Omental fat pad (tissue), 4 donors: ENCODE results near the gene DYNLT2. TPM values are rescaled to one million over a fixed set of nuclear protein-coding genes. Genes with fewer than 3 reads are reported as not detected.

ENCODE experiments used
- ATAC-seq: fragments of 150-250 bp; one replicate; pipeline ENCODE4 v1.9.1; 2016; ENCODE audit warnings: mild to moderate bottlenecking, moderate library complexity; ENCODE audit not compliant: low FRiP score
- DNase-seq: peaks from one replicate; pipeline ENCODE4 v3.0.0-alpha.2; 2019; ENCODE audit warnings: low spot score
- total RNA-seq, 4 donors: library from RNA; depleted of rRNA; stranded (reverse); fragments of >200 nt; gene quantifications; one replicate each; pipeline ENCODE4 v1.1.0, GENCODE V29; 2016
- TF ChIP-seq, protein P1 (sequence below), 3 donors: fragments of 450-650 bp; IDR thresholded peaks; one replicate each; pipeline ENCODE4 v1.5.1; 2016 to 2017; ENCODE audit warnings: antibody characterized with exemption in 3 of 3, mild to moderate bottlenecking in 3 of 3, moderate library complexity in 2 of 3

Gene DYNLT2
- total RNA-seq, 4 donors from 2014 or later: 0.94 to 2.5 (median 2.1) TPM

DNA sequence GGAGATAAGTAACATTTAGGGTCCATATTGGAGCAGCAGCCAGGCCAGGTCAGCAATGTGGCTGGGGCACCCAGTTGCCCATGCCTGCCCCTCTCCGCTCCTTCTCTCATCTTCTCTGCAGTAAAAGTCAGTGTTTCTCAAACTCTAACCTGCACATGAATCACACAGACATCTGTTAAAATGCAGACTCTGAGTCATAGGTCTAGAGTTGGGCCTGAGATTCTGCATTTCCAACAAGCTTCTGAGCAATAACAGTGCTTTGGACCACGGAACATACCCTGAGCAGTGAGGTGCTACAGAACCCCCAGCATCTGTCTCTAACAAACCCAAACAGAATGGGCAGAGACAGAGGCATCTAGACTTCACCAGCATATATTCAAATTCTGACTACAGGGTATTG is 37.2 kb downstream of the DYNLT2 start:
- DNase-seq: no peak
- TF ChIP-seq, protein P1, sequence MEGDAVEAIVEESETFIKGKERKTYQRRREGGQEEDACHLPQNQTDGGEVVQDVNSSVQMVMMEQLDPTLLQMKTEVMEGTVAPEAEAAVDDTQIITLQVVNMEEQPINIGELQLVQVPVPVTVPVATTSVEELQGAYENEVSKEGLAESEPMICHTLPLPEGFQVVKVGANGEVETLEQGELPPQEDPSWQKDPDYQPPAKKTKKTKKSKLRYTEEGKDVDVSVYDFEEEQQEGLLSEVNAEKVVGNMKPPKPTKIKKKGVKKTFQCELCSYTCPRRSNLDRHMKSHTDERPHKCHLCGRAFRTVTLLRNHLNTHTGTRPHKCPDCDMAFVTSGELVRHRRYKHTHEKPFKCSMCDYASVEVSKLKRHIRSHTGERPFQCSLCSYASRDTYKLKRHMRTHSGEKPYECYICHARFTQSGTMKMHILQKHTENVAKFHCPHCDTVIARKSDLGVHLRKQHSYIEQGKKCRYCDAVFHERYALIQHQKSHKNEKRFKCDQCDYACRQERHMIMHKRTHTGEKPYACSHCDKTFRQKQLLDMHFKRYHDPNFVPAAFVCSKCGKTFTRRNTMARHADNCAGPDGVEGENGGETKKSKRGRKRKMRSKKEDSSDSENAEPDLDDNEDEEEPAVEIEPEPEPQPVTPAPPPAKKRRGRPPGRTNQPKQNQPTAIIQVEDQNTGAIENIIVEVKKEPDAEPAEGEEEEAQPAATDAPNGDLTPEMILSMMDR (IDR thresholded peaks at IDR 0.05): no peak
- ATAC-seq: no peak

DNA sequence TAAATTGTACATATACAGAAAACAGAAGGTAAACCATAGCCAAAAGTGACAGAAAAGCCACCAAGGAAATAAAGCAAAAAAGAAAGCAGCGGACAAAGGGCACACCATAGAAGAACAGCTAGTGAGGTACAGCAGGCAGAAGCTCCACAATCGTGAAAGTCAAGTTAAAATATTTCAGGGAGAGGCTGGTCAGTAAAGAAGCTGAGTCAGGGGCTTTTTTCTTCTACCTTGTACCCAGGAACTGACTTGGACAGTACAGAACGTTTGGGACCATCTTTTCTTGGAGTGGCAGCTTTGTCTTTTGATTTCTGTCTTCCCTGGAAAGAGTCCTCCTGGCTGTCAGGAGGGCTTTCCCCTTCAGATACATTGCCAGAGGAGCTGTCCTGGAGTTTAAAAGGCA is 41.4 kb downstream of the DYNLT2 start:
- DNase-seq (no peak), ATAC-seq (no peak)
- TF ChIP-seq, protein P1 (IDR thresholded peaks at IDR 0.05): no peak

DNA sequence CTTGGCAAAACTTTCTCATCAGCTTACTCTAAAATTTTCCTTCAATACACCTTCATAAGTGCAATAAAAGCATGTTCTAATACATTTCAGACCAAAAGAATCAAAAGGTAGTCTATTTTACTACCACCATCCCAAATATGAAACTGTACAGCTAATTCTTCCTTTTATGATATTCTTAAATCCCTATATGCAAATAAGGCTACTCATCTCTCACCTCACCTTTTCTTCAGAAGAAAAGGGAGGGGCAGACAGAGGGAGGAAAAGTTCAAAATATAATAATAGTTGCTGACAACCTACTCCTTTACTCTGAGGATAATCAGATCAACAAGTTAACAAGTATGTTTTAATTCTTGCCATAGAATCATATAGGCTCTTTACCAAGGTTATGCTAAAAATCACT is 42.1 kb downstream of the DYNLT2 start:
- ATAC-seq (no peak), DNase-seq (no peak)
- TF ChIP-seq, protein P1 (IDR thresholded peaks at IDR 0.05): no peak

DNA sequence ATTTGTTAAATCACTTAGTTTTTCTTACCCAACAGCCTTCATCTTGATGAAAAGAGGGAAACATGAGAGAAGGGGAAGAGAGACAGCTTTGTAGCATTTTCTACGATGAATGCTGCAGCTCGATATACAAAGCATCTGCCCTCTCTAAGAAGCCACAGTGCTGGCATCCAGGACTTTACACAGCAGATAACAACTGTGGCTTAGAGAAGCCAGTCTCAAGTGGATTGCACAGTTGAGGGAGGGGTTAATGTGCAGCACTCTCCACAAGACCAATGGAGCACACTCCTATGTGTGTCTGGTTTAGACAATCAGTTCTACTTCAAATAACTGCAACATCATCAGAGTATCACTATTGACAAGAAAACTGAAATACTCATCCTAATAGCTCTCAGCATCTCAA is 43.6 kb downstream of the DYNLT2 start:
- DNase-seq (no peak), ATAC-seq (no peak)
- TF ChIP-seq, protein P1 (IDR thresholded peaks at IDR 0.05): no peak

DNA sequence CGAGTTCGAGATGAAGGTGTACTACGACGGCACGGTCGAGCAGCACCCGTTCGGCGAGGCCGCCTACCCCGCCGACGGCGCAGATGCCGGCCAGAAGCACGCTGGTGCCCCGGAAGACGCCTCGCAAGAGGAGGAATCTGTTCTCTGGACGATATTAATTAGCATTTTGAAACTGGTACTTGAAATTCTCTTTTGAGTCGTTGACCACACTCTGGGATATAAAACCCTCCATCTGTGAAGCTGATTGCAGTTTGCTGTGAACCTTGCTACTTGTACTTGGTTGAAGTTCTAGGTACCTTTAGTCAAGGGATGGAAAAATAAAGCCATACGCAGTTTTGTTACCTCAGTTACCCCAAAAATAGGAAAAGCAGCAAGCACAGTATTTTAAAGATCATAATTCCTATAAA is 48.5 kb downstream of the DYNLT2 start:
- ATAC-seq (no peak), DNase-seq (no peak)
- TF ChIP-seq, protein P1 (IDR thresholded peaks at IDR 0.05): no peak

DNA sequence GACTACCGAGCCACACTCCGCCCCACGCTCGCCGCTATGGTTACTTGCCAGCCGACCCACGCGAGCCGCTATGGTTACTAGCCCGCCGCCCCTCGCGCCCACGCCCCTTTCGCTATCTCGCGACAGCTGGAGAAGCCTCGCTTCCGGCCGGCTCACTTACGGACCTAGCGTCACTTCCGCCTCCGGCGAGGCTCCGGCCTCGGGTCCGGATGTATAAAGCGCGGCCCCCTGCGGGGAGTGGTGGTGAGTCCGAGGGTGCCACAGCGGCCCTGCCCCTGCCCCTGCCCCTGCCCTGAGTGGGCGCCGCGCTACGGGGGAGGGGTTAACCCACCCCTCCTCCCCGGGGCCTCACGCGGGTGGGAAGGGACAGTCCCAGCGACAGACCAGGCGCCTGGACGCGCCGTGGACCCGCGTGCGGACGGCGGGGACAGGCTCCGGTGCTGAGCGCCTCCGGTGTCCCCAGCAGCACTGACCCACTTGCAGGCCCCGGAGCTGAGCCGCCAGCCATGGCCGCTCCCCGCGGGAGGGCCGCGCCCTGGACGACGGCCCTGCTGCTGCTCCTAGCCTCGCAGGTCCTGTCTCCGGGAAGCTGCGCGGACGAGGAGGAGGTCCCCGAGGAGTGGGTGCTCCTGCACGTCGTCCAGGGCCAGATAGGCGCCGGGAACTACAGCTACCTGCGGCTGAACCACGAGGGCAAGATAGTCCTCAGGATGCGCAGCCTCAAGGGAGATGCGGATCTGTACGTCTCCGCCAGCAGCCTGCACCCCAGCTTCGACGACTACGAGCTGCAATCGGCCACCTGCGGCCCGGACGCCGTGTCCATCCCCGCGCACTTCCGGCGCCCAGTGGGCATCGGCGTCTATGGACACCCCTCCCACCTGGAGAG is 49.2 kb downstream of the DYNLT2 start, which contains the start of the genes C6orf120 and WDR27:
Gene C6orf120 (plus strand): TSS at position 173 of the 886 bp plus-strand sequence. CDS start 334 bp downstream, at position 507.
Gene WDR27 (minus strand): TSS at position 76 of the 886 bp plus-strand sequence. CDS start 13,024 bp downstream, outside the sequence.
- ATAC-seq: peak; percentile 97
- DNase-seq: peak; percentile 91
- TF ChIP-seq, protein P1 (IDR thresholded peaks at IDR 0.05): no peak
